GM12891 (cell line): ENCODE measurements around the gene IER3.

Source experiments
- POLR2A ChIP-seq: IDR thresholded peaks from 2 replicates; pipeline ENCODE4 v1.6.1; 2011; ENCODE audit warnings: low read depth, low read length, control low read depth
- POLR2AphosphoS5 ChIP-seq: IDR thresholded peaks from 2 replicates; pipeline ENCODE4 v1.6.1; 2011; ENCODE audit warnings: low read depth, low read length, control low read depth
- TAF1 ChIP-seq: IDR thresholded peaks from 2 replicates; pipeline ENCODE4 v1.6.1; 2011; ENCODE audit warnings: low read depth, low read length, control low read depth

DNA sequence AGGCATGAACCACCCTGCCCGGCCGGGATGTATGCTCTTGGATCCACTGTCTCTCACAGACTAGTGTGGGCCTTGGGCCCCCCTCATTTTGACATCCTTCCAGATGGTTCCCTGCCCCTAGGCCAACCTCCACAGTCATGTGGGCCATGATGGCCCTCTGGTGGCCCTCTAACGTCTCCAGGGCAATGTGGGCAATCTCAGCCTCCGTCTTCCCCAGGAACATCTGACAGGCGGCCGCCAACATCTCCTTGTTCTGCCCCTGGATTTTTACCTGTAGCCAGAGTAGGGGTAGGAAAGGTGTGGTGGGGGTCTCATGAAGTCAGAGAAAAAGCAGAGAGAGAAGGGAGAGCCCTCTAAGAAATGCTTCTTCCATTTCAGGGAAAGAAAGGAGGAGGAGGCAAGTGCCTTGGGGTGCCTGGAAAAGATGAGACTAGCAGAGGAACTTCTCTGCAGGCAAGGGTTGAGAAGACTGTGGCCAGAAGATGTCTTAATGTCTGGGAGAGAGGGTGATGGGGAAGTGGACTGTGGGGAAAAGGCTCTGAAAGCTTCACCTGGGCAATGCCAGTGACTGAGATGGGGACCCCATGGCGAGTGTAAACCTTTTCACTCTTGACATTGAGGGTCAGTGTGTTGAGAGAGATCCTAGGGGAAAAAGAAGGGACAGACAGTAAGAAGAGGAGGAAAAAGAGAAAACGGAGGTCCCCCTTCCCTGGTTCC is 3.1 kb downstream of the IER3 start:
- TF ChIP-seq POLR2A (no peak), TAF1 (no peak), POLR2AphosphoS5 (no peak)
